Fibroblast of lung (primary cell): ENCODE results near the gene ZDHHC8.

Source experiments
- CTCF ChIP-seq, 2 donors: IDR thresholded peaks in 1 of 2; conservative IDR thresholded peaks in 1 of 2; 1 replicate in 1 of 2; 2 replicates in 1 of 2; pipeline ENCODE4 v1.5.1; 2011 to 2012; ENCODE audit warnings: low read length in 2 of 2, control low read depth in 1 of 2, inconsistent platforms in 1 of 2, low read depth in 1 of 2, mild to moderate bottlenecking in 1 of 2
- EZH2 ChIP-seq: IDR thresholded peaks from 2 replicates; pipeline ENCODE4 v1.5.1; 2012; ENCODE audit warnings: low read length, control low read depth, mild to moderate bottlenecking; ENCODE audit errors: missing control alignments

- TF ChIP-seq CTCF (conservative IDR thresholded peaks at IDR 0.05 in 1 of 2, IDR thresholded peaks at IDR 0.05 in 1 of 2; ENCODE audit: low read depth in 1 of 2, low read length in 2 of 2) (no peak), EZH2 (no peak)
Measured at GRCh38 chr22:20101638-20102037, 30.0 kb upstream of the ZDHHC8 start.
